T-helper 2 cell (primary cell): ENCODE data around the gene PDE4DIP.
"Not testable (repeated sequence)": the region's sequence is repeated elsewhere in the genome, so short reads cannot be mapped to it uniquely, and the experiment has no call there.

Experiments
- DNase-seq, 5 experiments: peaks; one replicate each; pipeline versions ENCODE4 v3.0.0 to v3.0.0-alpha.2; 2012 to 2022

PDE4DIP gene

GRCh38 chr1:148921047-148921446 lies 76.8 kb downstream of the PDE4DIP start:
- DNase-seq = not testable (repeated sequence)

GRCh38 chr1:148923798-148924197 lies 79.6 kb downstream of the PDE4DIP start:
- DNase-seq = not testable (repeated sequence)

- not testable (repeated sequence) for DNase-seq
These were observed 83.4 kb downstream of the PDE4DIP start for GRCh38 chr1:148927645-148928044.

DNA sequence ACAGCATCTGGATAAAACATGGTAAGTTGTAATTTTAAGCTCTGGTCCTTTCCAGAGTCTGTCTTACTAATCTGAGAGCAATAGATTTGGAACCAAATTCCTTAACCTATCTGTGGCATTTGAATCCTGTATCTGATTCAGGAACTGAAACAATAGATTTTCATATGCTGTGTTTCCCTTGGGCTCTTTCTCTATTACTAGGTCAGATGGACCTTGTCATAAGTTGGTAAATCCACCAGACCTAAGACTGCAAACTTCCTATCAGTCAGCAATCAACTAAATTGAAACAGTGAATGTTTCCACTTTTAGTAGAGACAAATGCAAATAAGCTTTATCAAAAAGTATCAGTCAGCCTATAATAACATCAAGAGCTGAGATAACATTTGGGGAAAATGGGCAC lies 85.0 kb downstream of the PDE4DIP start:
- DNase-seq = not testable (repeated sequence)

GRCh38 chr1:148935381-148936002 lies 91.3 kb downstream of the PDE4DIP start:
- DNase-seq = not testable (repeated sequence)

DNA sequence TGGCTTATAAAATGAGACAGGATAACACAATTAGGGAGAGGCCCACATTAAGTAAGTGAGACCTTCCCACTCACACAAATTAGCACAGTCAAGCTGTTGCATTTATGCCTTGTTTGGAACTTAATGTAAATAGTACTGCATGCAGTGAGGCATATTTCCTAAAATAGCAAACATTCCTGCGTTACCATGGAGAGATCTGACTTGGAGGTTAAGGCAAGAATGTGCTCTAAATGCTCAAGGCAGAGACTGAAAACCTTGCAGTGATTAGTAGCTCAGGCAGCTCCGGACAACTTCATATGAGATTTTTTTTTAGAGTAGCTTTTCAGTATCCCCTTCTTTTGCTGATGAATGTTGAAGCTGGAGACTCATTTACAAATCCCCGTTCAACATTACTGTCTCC lies 98.7 kb downstream of the PDE4DIP start:
- DNase-seq = not testable (repeated sequence)

DNA sequence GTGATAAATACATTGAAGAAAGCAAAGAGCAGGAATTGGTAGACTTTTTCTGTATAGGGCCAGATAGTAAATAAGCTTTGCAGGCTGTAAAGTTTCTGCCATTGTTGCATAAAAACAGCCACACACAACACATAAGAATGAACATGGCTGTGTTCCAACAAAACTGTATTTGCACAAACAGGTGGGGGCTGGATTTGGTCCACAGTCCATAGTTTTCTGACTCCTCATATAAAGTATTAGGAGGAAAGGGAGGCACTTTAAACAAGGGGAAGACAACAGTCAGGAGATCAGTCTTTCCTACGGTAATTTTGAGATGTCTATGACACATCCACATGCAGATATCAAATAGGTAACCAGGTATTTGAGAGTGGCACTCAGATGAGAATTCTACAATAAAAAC lies 100.9 kb downstream of the PDE4DIP start:
- DNase-seq = not testable (repeated sequence)

- peak in 2 of 5 experiments; percentile 40 to 59 for DNase-seq
These were observed 104.5 kb downstream of the PDE4DIP start for GRCh38 chr1:148948768-148949167.

DNA sequence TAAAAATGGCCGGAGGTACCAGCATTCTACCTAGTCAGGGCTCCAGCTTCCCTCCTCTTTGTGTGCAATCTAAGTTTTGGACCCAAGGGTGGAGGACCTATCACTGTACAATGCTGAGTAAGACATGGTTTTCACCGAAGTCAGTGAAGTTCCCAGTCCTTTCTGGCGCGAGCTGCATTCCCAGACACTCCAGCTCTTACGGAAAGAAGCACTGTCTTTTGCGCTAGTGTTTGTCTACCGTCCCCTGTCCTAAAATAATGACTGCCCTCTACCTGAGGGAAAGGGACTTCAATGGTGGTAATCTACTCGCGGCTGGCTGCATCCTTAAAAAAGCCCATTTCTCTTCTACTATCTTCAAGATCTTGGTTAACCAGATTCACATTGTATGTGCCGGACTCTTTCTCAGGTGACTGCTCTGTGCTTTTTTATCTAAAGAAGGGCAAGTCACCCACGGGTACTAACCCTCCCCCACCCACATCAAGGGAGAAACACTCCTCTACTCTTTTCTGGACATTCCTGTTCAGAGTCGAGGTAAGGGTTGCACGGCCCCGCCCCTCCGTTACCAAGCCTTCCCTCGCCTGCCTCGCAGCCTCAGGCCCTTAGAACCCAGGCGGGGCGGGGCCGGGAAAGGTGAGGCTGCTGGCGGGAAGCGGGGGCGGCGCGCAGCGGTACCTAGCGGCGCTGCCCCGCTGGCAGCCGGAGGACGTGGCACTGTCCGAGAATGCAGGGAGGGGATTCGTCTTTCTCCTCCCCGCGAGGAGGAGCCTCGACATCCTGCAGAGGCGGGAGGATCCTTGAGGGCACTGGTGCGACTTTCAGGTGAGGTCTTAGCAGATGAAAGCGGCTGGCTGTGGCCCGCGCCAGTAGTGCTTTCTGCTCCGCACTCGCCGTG lies 107.4 kb downstream of the PDE4DIP start:
- peak; percentile 19 to 86 (median 60) for DNase-seq

DNA sequence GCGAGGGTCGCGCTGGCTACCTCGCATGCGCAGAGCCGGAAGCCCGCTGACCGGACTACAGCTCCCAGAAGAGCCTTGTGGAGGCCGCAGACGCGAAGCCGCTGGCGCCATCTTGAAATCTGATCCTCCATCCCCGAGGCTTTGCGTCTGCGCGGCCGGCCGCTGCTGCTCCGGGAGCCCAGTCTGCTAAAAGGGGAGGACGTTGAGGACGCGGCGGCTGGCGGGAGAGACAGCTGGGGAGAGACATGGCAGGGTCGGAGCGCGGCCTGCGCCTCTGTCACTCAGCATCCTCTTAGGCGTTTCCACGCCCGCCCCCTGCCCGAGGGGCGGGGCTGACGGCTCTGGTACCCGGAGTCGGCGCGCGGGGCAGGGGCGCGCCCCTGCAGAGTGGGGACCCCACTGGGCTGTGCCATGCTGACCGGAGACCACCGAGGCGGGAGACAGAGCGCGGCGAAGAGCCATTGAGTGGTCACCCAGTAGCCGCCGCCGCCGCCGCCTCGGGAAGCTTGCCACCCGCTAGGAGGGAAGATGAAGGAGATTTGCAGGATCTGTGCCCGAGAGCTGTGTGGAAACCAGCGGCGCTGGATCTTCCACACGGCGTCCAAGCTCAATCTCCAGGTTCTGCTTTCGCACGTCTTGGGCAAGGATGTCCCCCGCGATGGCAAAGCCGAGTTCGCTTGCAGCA lies 108.2 kb downstream of the PDE4DIP start:
- DNase-seq = peak in 4 of 5 experiments; percentile 30 to 67 (median 52)

GRCh38 chr1:148952938-148953616 lies 108.8 kb downstream of the PDE4DIP start:
- peak in 1 of 5 experiments; percentile 33 for DNase-seq

- not testable (repeated sequence) for DNase-seq
These were observed 109.5 kb downstream of the PDE4DIP start for GRCh38 chr1:148953730-148954129.

DNA sequence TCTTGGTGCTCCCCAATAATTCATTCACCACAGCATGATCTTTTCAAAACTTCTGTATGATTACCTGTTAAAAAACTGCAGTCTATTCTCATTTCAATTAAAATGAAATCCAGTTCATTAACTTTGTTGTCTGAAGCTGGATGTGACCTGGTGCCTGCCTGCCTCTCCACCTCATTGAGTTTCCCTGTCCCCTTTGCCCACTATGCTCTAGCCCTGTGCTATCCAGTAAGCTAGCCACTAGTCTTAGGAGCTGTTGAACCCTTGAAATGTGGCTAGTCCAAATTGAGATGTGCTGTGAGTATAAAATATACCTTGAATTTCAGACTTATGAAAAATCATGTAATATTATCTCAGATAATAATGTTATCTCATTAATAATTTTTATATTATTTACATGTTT lies 114.1 kb downstream of the PDE4DIP start:
- DNase-seq = not testable (repeated sequence)

- DNase-seq = not testable (repeated sequence)
These were observed 116.2 kb downstream of the PDE4DIP start for GRCh38 chr1:148960212-148961000.

DNA sequence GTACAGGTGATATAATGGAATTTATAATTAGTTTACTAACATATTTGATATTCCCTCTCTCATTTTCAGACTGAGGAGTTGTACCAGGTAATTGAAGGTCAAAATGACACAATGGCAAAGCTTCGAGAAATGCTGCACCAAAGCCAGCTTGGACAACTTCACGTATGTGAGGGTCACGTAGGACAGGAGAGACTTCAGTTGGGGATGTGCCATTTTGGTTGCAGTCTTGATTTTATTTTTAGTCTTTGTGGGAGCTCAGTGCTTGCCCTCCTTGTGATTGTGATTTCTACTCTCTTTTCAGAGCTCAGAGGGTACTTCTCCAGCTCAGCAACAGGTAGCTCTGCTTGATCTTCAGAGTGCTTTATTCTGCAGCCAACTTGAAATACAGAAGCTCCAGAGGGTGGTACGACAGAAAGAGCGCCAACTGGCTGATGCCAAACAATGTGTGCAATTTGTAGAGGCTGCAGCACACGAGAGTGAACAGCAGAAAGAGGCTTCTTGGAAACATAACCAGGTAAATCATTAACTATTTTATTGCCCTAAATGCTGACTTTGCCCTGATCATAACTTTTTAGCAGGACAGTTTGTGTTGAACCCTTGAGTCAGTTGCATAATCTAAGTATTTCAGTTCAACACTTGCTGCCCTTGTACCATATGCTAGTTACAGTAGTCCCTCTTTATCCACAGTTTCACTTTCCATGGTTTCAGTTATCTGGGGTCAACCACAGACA lies 118.1 kb downstream of the PDE4DIP start:
- not testable (repeated sequence) for DNase-seq

DNA sequence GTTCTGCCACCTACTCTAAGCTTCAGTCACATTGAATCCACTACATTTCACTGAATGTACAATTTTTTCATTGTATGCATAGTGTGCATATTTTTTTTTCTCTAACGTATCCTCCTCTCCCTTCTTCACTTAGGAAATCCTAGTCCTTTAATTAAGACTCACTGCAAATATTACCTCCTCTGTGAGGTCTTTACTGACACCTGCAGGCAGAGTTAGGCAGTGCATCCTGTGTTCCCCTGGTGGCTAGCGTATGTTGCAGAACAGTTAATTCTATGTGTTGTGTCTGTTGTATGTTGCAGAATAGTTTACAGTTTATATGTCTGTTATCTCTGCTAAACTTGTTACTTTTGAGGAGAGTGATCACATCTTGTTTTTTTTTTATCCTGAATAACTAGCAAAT lies 121.9 kb downstream of the PDE4DIP start:
- DNase-seq = not testable (repeated sequence)

- not testable (repeated sequence) for DNase-seq
These were observed 123.4 kb downstream of the PDE4DIP start for GRCh38 chr1:148967580-148967979.

- DNase-seq = not testable (repeated sequence)
These were observed 124.5 kb downstream of the PDE4DIP start for GRCh38 chr1:148968682-148969081.

- not testable (repeated sequence) for DNase-seq
These were observed 124.9 kb downstream of the PDE4DIP start for GRCh38 chr1:148969126-148969525.

DNA sequence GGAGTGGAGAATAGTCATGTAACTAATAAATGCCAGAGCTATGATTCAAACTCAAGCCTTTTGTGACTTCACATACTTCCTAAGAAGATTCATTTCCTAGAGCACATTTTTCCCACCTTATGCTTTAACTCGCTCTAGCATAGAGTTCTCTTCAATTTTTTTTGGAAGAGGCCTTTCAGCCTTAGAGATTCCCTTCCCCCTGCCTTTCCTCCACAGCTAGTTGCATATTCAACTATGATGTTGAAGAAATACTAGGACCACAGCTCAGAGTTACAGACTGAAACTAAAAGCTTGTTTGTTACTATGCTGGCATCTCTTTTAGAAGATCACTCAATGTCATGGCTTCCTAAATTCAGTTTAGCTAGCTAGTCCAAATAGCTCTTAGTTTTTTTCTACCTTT lies 131.2 kb downstream of the PDE4DIP start:
- DNase-seq = peak in 1 of 5 experiments; percentile 50
